HepG2 (cell line): Measurements from ENCODE around the gene ACER3. TPM values are rescaled to one million over a fixed set of nuclear protein-coding genes. Genes with fewer than 3 reads are reported as not detected.

Experiments
- CC2D1A ChIP-seq: sonication (generic); formaldehyde crosslinking; IDR thresholded peaks from 2 replicates; pipeline ENCODE4 v1.8.1; 2023; ENCODE audit warnings: mild to moderate bottlenecking, missing genetic modification reagents
- HES4 ChIP-seq: sonication (generic); formaldehyde crosslinking; IDR thresholded peaks from 2 replicates; pipeline ENCODE4 v1.9.0; 2021; ENCODE audit warnings: mild to moderate bottlenecking, missing genetic modification reagents, borderline replicate concordance
- HOXA3 ChIP-seq: sonication (generic); formaldehyde crosslinking; IDR thresholded peaks from 2 replicates; pipeline ENCODE4 v1.5.0; 2020; ENCODE audit warnings: missing genetic modification reagents
- KAT8 ChIP-seq: IDR thresholded peaks from 2 replicates; pipeline ENCODE4 v1.6.1; 2016; ENCODE audit warnings: missing genetic modification reagents, missing compliant biosample characterization
- KDM6A ChIP-seq: IDR thresholded peaks from 2 replicates; pipeline ENCODE4 v1.6.1; 2016; ENCODE audit warnings: low read depth
- PTBP1 ChIP-seq: fragments of 200-400 bp; formaldehyde crosslinking; IDR thresholded peaks from 2 replicates; pipeline ENCODE4 v1.6.1; 2018; ENCODE audit warnings: low read length, low read depth; ENCODE audit not compliant: poor library complexity, severe bottlenecking
- SMAD9 ChIP-seq: sonication (generic); formaldehyde crosslinking; IDR thresholded peaks from 2 replicates; pipeline ENCODE4 v1.5.1; 2020; ENCODE audit warnings: mild to moderate bottlenecking, missing genetic modification reagents
- SNRNP70 ChIP-seq: fragments of 200-400 bp; formaldehyde crosslinking; IDR thresholded peaks from 2 replicates; pipeline ENCODE4 v1.6.1; 2017; ENCODE audit warnings: mild to moderate bottlenecking, low read depth, low read length, moderate library complexity
- TOPORS ChIP-seq: sonication (generic); formaldehyde crosslinking; IDR thresholded peaks from 2 replicates; pipeline ENCODE4 v1.8.0; 2023; ENCODE audit warnings: mild to moderate bottlenecking, missing genetic modification reagents
- ZFP1 ChIP-seq: IDR thresholded peaks from 2 replicates; pipeline ENCODE4 v1.6.1; 2016
- ZIK1 ChIP-seq: sonication (generic); formaldehyde crosslinking; IDR thresholded peaks from 2 replicates; pipeline ENCODE4 v1.5.0; 2020; ENCODE audit warnings: mild to moderate bottlenecking, low read depth, missing genetic modification reagents, borderline replicate concordance
- ZNF552 ChIP-seq: sonication (generic); formaldehyde crosslinking; IDR thresholded peaks from 2 replicates; pipeline ENCODE4 v1.9.0; 2022; ENCODE audit warnings: missing genetic modification reagents, mild to moderate bottlenecking, borderline replicate concordance
- ZNF570 ChIP-seq: sonication (generic); formaldehyde crosslinking; IDR thresholded peaks from 2 replicates; pipeline ENCODE4 v1.4.0; 2020; ENCODE audit warnings: mild to moderate bottlenecking, missing genetic modification reagents, borderline replicate concordance
- polyA plus RNA-seq, 8 experiments: library from polyadenylated mRNA; depleted of rRNA in 3 of 8; stranded (reverse) in 7 of 8; unstranded in 1 of 8; fragments of >200 nt; fragmentation: Illumina TruSeq in 4 of 8; extraction: Trizol in 4 of 8; gene quantifications; 2 replicates each; pipeline versions ENCODE4 v1.2.1 to v1.2.3, GENCODE V29; 2011 to 2016; ENCODE audit warnings: low read depth in 4 of 8, missing spikeins in 1 of 8, mixed read lengths in 1 of 8; ENCODE audit not compliant: insufficient read depth in 1 of 8
- total RNA-seq, 5 experiments: library from RNA; depleted of rRNA; stranded (reverse); fragments of >200 nt; fragmentation: Illumina TruSeq; extraction: Trizol; gene quantifications; 2 replicates each; pipeline ENCODE4 v1.2.3, GENCODE V29; 2016; ENCODE audit warnings: low read depth in 1 of 5
- TF ChIP-seq, protein P1 (sequence below): sonication (generic); formaldehyde crosslinking; IDR thresholded peaks from 2 replicates; pipeline ENCODE4 v1.8.0; 2022; ENCODE audit warnings: mild to moderate bottlenecking, missing genetic modification reagents, moderate library complexity
- TF ChIP-seq, protein P2 (sequence below): fragments of 450-650 bp; IDR thresholded peaks from 2 replicates; pipeline ENCODE4 v1.6.1; 2017
- TF ChIP-seq, protein P3 (sequence below): sonication (generic); formaldehyde crosslinking; IDR thresholded peaks from 2 replicates; pipeline ENCODE4 v1.4.0; 2020; ENCODE audit warnings: mild to moderate bottlenecking, missing genetic modification reagents
- TF ChIP-seq, protein P4 (sequence below): sonication (generic); formaldehyde crosslinking; IDR thresholded peaks from 2 replicates; pipeline ENCODE4 v1.8.0; 2022; ENCODE audit warnings: missing genetic modification reagents, mild to moderate bottlenecking, borderline replicate concordance

The ACER3 gene
- total and polyA plus RNA-seq, 2 of the 13 experiments (the other 11 are each of a cell fraction or from before 2014, with no cell fraction given): 6.0 to 9.8 TPM

DNA sequence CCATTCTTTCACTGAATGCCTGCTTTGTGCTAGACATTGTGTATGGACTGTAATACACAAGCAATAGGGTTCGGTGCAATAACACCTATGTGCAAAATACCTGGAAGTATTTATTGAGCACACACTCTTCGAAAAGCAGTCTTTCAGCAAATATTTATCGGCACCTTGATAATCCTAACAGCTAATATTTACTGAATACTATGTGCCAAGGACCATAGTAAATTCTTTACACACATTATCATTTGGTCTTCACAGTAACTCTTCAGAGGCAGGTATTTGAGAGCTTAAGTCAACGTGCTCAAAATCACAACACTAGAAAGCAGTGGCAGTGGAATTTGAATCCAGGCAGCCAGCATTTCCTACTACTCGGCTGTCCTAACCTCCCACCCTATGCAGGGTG, 175.7 kb downstream of the ACER3 start (continued):
- TF ChIP-seq, protein P1, sequence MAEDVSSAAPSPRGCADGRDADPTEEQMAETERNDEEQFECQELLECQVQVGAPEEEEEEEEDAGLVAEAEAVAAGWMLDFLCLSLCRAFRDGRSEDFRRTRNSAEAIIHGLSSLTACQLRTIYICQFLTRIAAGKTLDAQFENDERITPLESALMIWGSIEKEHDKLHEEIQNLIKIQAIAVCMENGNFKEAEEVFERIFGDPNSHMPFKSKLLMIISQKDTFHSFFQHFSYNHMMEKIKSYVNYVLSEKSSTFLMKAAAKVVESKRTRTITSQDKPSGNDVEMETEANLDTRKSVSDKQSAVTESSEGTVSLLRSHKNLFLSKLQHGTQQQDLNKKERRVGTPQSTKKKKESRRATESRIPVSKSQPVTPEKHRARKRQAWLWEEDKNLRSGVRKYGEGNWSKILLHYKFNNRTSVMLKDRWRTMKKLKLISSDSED (CRISPR knock-in tag): no peak
- no peak for TF ChIP-seq TOPORS
- TF ChIP-seq PTBP1: no peak
- TF ChIP-seq KAT8 (CRISPR knock-in tag): no peak
- no peak for TF ChIP-seq ZNF570 (CRISPR knock-in tag)
- no peak for TF ChIP-seq ZNF552 (CRISPR knock-in tag)
- TF ChIP-seq SNRNP70: no peak
- TF ChIP-seq, protein P2, sequence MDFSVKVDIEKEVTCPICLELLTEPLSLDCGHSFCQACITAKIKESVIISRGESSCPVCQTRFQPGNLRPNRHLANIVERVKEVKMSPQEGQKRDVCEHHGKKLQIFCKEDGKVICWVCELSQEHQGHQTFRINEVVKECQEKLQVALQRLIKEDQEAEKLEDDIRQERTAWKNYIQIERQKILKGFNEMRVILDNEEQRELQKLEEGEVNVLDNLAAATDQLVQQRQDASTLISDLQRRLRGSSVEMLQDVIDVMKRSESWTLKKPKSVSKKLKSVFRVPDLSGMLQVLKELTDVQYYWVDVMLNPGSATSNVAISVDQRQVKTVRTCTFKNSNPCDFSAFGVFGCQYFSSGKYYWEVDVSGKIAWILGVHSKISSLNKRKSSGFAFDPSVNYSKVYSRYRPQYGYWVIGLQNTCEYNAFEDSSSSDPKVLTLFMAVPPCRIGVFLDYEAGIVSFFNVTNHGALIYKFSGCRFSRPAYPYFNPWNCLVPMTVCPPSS: no peak
- TF ChIP-seq SMAD9: no peak
- TF ChIP-seq, protein P3, sequence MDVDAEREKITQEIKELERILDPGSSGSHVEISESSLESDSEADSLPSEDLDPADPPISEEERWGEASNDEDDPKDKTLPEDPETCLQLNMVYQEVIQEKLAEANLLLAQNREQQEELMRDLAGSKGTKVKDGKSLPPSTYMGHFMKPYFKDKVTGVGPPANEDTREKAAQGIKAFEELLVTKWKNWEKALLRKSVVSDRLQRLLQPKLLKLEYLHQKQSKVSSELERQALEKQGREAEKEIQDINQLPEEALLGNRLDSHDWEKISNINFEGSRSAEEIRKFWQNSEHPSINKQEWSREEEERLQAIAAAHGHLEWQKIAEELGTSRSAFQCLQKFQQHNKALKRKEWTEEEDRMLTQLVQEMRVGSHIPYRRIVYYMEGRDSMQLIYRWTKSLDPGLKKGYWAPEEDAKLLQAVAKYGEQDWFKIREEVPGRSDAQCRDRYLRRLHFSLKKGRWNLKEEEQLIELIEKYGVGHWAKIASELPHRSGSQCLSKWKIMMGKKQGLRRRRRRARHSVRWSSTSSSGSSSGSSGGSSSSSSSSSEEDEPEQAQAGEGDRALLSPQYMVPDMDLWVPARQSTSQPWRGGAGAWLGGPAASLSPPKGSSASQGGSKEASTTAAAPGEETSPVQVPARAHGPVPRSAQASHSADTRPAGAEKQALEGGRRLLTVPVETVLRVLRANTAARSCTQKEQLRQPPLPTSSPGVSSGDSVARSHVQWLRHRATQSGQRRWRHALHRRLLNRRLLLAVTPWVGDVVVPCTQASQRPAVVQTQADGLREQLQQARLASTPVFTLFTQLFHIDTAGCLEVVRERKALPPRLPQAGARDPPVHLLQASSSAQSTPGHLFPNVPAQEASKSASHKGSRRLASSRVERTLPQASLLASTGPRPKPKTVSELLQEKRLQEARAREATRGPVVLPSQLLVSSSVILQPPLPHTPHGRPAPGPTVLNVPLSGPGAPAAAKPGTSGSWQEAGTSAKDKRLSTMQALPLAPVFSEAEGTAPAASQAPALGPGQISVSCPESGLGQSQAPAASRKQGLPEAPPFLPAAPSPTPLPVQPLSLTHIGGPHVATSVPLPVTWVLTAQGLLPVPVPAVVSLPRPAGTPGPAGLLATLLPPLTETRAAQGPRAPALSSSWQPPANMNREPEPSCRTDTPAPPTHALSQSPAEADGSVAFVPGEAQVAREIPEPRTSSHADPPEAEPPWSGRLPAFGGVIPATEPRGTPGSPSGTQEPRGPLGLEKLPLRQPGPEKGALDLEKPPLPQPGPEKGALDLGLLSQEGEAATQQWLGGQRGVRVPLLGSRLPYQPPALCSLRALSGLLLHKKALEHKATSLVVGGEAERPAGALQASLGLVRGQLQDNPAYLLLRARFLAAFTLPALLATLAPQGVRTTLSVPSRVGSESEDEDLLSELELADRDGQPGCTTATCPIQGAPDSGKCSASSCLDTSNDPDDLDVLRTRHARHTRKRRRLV (CRISPR knock-in tag): no peak
- TF ChIP-seq, protein P4, sequence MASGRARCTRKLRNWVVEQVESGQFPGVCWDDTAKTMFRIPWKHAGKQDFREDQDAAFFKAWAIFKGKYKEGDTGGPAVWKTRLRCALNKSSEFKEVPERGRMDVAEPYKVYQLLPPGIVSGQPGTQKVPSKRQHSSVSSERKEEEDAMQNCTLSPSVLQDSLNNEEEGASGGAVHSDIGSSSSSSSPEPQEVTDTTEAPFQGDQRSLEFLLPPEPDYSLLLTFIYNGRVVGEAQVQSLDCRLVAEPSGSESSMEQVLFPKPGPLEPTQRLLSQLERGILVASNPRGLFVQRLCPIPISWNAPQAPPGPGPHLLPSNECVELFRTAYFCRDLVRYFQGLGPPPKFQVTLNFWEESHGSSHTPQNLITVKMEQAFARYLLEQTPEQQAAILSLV: no peak
- TF ChIP-seq KDM6A (CRISPR knock-in tag): no peak
- TF ChIP-seq HES4 (CRISPR knock-in tag): no peak
- TF ChIP-seq ZFP1 (CRISPR knock-in tag): no peak
- TF ChIP-seq ZIK1 (CRISPR knock-in tag): no peak
- no peak for TF ChIP-seq HOXA3
- TF ChIP-seq CC2D1A: no peak
